PC-9 (cell line): ENCODE data around the gene PHF21B. TPM values are rescaled to one million over a fixed set of nuclear protein-coding genes. Genes with fewer than 3 reads are reported as not detected.
"Not testable (repeated sequence)": the region's sequence is repeated elsewhere in the genome, so short reads cannot be mapped to it uniquely, and the experiment has no call there.

Source experiments
- BruUV-seq: library from RNA; stranded (reverse); fragments of 400-500 nt; replicated peaks from 2 replicates; lab custom pipeline; 2021; lab: Mats Ljungman, UMichigan
- CTCF ChIA-PET: fragments of 300-600 bp; sonication (Branson Sonifier 250); formaldehyde crosslinking; loops from one replicate; lab custom pipeline; 2022; ENCODE audit warnings: antibody characterized with exemption; lab: Charles Lee
- POLR2A ChIA-PET: fragments of 300-600 bp; sonication (Branson Sonifier 250); formaldehyde crosslinking; loops from one replicate; lab custom pipeline; 2022; ENCODE audit warnings: antibody characterized with exemption; ENCODE audit not compliant: unreplicated experiment; lab: Charles Lee
- DNase-seq, 2 experiments: peaks; one replicate each; pipeline versions ENCODE4 v3.0.0 to v3.0.0-alpha.2; 2015 to 2022; ENCODE audit warnings: mixed read lengths in 1 of 2
- H2AFZ ChIP-seq: fragments of 200-600 bp; sonication (generic); 2 replicates; pipeline ENCODE4 v1.8.1; 2017; ENCODE audit warnings: antibody characterized with exemption
- H3F3A ChIP-seq: fragments of 200-600 bp; sonication (generic); 2 replicates; pipeline ENCODE4 v1.8.1; 2017; ENCODE audit warnings: antibody characterized with exemption, mild to moderate bottlenecking, low read depth; ENCODE audit not compliant: insufficient read depth
- H3K27ac ChIP-seq: fragments of 200-600 bp; sonication (generic); 2 replicates; pipeline ENCODE4 v1.6.1; 2016; ENCODE audit warnings: mixed run types
- H3K27me3 ChIP-seq: fragments of 200-600 bp; sonication (generic); 2 replicates; pipeline ENCODE4 v1.6.1; 2016; ENCODE audit warnings: low read depth, mixed run types; ENCODE audit not compliant: insufficient read depth
- H3K36me3 ChIP-seq: fragments of 200-600 bp; sonication (generic); 2 replicates; pipeline ENCODE4 v1.6.1; 2016; ENCODE audit warnings: low read depth, mixed run types
- H3K4me1 ChIP-seq: fragments of 200-600 bp; sonication (generic); replicated peaks from 2 replicates; pipeline ENCODE4 v1.6.1; 2016; ENCODE audit warnings: mixed run types; ENCODE audit not compliant: insufficient read depth
- H3K4me2 ChIP-seq: fragments of 200-600 bp; sonication (generic); 2 replicates; pipeline ENCODE4 v1.6.1; 2017; ENCODE audit warnings: mixed run types
- H3K4me3 ChIP-seq: fragments of 200-600 bp; sonication (generic); 2 replicates; pipeline ENCODE4 v1.6.1; 2016; ENCODE audit warnings: mixed run types
- H3K79me2 ChIP-seq: fragments of 200-600 bp; sonication (generic); 2 replicates; pipeline ENCODE4 v1.6.1; 2017; ENCODE audit warnings: low read depth, mixed run types
- H3K9me2 ChIP-seq: fragments of 200-600 bp; sonication (generic); 2 replicates; pipeline ENCODE4 v1.8.1; 2017; ENCODE audit warnings: mild to moderate bottlenecking; ENCODE audit not compliant: insufficient read depth
- H3K9me3 ChIP-seq: fragments of 200-600 bp; sonication (generic); 2 replicates; pipeline ENCODE4 v1.8.1; 2016; ENCODE audit warnings: low read depth; ENCODE audit not compliant: insufficient read depth
- H4K20me1 ChIP-seq: fragments of 200-600 bp; sonication (generic); 2 replicates; pipeline ENCODE4 v1.8.1; 2017; ENCODE audit not compliant: insufficient read depth
- CTCF ChIP-seq: fragments of 200-600 bp; sonication (generic); conservative IDR thresholded peaks from 2 replicates; pipeline ENCODE4 v1.6.1; 2017; ENCODE audit warnings: mixed run types, antibody characterized with exemption, mild to moderate bottlenecking, moderate library complexity
- EZH2 ChIP-seq: fragments of 200-600 bp; sonication (generic); IDR thresholded peaks from 2 replicates; pipeline ENCODE4 v1.8.0; 2017; ENCODE audit warnings: antibody characterized with exemption, low read depth
- intact Hi-C: fragments of 100-400 bp; cut with micrococcal nuclease; formaldehyde crosslinking; loops from one replicate; pipeline ENCODE4 v1.10.0; 2022; ENCODE audit not compliant: unreplicated experiment
- total RNA-seq: library from RNA; stranded (reverse); gene quantifications from 2 replicates; pipeline ENCODE4 v1.2.3, GENCODE V29; 2021

Gene PHF21B
- total RNA-seq, 1 experiment from 2014 or later: not detected

DNA sequence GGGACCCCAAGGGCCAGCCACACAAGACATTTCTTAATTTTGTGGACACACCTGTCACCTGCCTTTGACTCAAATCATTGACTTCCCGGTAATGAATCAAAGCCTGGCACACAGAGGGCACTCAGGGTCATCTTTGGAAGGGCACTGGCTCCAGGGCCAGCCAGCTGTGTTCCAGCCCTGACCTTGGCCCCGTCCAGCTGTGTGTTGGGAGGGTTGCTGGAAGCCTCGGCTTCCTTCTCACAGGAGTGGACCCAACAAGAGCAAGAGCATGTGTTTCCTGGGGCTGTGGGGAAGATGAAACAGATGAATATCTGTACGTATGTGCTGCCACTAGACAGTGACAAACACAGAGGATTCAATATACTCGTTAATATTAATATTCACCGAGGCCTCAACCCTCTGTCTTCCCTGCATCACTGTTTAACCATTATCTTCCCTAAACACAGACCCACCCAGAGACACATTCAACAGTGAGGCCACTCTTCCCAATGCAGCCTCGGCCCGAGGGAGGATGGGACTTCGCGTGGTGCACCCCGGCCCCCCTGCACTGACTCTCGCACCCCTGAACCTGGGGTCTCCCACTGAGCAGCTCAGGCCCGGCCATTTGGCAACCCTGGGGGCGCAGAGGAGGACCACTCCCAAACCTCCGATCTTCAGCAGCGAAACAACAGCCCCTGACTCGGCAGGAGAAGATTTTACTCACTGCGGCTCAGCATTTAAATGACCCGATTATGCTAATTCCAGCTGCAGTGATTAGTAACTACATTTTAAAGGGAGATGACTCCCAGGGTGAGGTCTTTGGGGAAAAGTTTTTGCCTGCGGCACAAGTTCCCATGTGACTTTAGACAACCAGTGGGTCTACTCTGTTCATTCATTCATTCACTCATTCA, 45.7 kb downstream of the PHF21B start:
- H3K4me1 ChIP-seq: no peaks in the 10 kb centered on the region
- no peaks in the 10 kb centered on the region for H3K79me2 ChIP-seq
- H3K4me3 ChIP-seq: no peak overlapping the region
- no peak for DNase-seq
- ChIA-PET CTCF (no interaction called here), POLR2A (no interaction called here)
- no peaks in the 10 kb centered on the region for H4K20me1 ChIP-seq
- peaks cover 75% of the 10 kb centered on the region for H3K27me3 ChIP-seq
- no peaks in the 10 kb centered on the region for H3K36me3 ChIP-seq
- no peak overlapping the region for H2AFZ ChIP-seq
- no peaks in the 10 kb centered on the region for H3K9me3 ChIP-seq
- no peak overlapping the region for H3K4me2 ChIP-seq
- H3K9me2 ChIP-seq: no peaks in the 10 kb centered on the region
- H3F3A ChIP-seq: no peaks in the 10 kb centered on the region
- TF ChIP-seq CTCF: no peak
- no peak for TF ChIP-seq EZH2
- no peak overlapping the region for H3K27ac ChIP-seq
- no TSS peak for BruUV-seq
- intact Hi-C loops: no loop called here

DNA sequence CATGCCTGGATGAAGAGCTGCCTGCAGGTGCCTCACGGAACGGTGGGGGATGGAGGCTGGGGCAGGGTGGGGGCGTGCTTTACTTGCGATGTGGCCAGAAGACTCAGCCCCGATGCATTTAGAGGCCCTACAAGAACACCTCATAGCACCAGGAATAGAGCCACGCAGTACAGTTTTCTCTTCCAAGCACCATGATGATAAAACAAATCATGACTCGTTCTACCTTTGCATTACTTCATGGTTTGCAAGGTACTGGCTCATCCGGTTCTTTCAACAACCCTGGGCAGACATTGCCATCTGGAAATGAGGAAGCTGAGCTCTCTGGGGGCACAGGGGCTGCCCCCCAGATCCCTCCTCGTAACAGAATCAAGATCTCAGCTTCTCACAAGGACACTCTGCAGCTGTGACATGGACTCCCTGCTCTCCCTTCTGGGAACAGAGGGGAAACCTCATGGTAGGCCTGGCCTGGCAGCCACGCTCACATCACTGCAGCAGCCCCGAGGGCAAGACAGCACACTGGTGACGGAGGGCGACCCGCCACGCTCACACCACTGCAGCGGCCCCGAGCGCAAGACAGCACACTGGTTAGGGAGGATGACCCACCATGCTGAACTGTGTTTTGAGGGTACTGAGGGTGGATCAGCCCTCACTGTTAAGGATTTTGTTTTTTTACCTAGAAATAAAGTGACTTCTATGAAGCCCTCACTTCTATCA, 46.9 kb downstream of the PHF21B start:
- Histone ChIP-seq H3K27ac (no peak overlapping the region), H3K9me3 (no peaks in the 10 kb centered on the region), H4K20me1 (no peaks in the 10 kb centered on the region), H3K36me3 (no peaks in the 10 kb centered on the region), H3K4me3 (no peak overlapping the region), H3K4me2 (no peak overlapping the region), H3K4me1 (no peaks in the 10 kb centered on the region), H3F3A (no peaks in the 10 kb centered on the region), H3K27me3 (peaks cover 82% of the 10 kb centered on the region), H3K9me2 (no peaks in the 10 kb centered on the region), H3K79me2 (no peaks in the 10 kb centered on the region), H2AFZ (no peak overlapping the region)
- BruUV-seq: no TSS peak
- no peak for DNase-seq
- CTCF ChIA-PET: no interaction called here
- POLR2A ChIA-PET: no interaction called here
- TF ChIP-seq CTCF (no peak), EZH2 (no peak)
- intact Hi-C loops: no loop called here

DNA sequence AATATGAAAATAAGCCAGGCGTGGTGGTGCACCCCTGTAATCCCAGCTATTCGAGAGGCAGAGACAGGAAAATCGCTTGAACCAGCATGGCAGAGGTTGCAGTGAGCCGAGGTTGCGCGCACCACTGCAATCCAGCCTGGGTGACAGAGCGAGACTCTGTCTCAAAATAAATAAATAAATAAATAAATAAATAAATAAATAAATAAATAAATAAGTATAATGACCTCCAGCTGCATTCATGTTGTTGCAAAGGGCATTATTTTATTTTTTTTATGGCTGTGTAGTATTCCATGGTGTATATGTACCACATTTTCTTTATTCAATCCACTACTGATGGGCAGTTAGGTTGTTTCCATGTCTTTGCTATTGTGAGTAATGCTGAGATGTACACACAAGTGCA, 48.1 kb downstream of the PHF21B start:
- POLR2A ChIA-PET, H3K9me3 ChIP-seq, BruUV-seq, H3F3A ChIP-seq, DNase-seq, intact Hi-C loops, H2AFZ ChIP-seq, H3K4me2 ChIP-seq, H4K20me1 ChIP-seq, H3K79me2 ChIP-seq, H3K9me2 ChIP-seq, H3K4me1 ChIP-seq, H3K27ac ChIP-seq, CTCF ChIA-PET, H3K4me3 ChIP-seq, H3K36me3 ChIP-seq: not testable (repeated sequence)
- peaks cover 84% of the 10 kb centered on the region for H3K27me3 ChIP-seq
